GM19372 (cell line): ENCODE results near the gene MAPK13.
"Not testable (repeated sequence)": the region's sequence is repeated elsewhere in the genome, so short reads cannot be mapped to it uniquely, and the experiment has no call there.

Experiments
- ATAC-seq: cut with Tn5 transposase; IDR thresholded peaks from one replicate; pipeline ENCODE4 v1.9.1; 2021; ENCODE audit warnings: mild to moderate bottlenecking, low read depth, moderate library complexity; ENCODE audit not compliant: unreplicated experiment

MAPK13 gene

DNA sequence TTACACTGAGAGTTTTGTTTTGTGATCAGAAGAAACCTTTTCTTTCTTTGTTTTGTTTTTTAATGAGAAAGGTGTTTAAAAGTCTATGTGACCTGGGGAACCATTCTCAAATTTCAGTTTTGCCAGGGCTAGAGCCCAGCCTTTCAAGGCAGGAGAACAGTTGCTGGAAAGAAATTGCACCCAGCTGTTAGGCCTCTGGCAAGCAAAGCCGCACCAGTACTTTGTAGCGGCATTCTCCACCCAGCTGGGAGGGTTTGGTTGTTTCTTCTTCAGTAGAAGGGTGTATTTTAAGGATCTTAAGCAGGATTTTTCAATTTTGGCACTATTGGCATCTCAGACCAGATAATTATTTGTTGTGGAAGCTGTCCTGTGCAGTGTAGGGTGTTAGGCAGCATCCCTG lies 16.6 kb upstream of the MAPK13 start:
- no peak for ATAC-seq

DNA sequence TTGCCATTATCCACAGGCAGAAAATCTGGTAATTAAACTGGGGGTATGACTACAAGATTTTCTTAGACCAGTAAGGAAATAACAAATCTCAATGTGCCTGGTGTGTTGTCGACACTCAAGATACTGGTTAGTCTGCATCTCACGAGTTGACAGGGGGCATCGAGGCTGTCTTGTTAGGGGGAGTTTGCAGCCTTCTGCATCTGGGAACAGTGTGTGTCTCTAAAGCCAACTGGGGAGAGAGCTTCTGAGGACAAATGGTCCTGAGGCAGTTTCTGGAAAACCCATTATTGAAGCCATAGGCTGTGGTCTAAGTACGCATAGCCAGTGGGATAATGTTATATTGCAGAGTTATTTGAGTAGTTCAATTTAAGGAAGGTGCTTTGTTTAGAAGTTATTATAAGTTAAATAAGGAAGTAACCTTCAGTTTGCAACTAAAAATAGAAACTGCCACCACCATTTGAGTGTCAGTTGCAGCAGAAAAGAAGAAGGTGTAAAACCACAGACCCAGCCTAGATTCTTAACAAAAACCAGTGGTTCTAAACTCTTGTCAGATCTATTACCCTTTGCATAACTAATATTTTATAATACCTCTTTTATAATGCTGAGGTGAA lies 15.4 kb upstream of the MAPK13 start:
- ATAC-seq, result no peak

DNA sequence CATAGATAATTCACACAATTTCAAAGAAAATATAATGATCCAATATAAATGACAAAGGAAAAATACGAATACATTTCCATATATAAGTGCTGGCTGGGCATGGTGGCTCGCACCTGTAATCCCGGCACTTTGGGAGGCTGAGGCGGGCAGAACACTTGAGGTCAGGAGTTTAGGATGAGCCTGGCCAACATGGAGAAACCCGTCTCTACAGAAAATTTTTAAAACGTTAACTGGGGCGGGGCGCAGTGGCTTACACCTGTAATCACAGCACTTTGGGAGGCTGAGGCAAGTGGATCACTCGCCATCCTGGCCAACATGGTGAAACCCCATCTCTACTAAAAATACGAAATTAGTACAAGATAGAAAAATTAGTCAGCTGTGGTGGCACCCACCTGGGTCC lies 14.9 kb upstream of the MAPK13 start:
- no peak for ATAC-seq

DNA sequence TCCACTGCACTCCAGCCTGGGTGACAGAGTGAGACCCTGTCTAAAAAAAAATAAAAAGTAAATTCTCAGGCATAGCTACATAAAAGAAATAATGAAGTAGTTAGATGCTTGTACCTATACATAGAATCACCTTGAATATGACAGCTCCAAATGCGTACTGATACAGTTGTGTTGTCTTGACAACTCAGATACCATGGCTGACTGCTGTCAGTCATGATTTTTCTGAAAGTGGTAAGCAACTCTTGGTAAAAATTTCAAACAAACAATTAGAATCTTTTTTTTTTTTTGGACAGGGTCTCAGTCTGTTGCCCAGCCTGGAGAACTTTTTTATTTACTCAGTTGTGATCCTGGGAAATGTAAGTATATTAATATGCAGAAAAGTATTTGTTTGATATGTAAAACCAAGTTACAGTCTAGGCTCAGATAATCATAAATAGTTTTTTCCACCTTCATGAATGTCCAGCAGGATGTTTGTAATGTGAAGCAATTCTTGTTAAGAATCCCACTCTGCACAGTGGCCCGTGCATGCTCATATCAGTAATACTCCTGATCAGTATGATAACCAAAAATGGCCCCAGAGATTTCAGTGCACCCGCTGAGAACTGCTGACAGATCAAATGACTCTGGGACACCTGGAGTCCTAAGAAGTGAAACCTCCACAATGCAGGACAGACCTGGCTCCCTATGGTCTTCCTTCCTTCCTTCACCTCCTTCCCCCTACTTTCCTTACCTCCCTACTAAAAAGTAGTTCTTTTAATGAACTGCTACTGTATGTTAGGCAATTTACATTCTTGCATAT lies 14.0 kb upstream of the MAPK13 start:
- no peak for ATAC-seq

DNA sequence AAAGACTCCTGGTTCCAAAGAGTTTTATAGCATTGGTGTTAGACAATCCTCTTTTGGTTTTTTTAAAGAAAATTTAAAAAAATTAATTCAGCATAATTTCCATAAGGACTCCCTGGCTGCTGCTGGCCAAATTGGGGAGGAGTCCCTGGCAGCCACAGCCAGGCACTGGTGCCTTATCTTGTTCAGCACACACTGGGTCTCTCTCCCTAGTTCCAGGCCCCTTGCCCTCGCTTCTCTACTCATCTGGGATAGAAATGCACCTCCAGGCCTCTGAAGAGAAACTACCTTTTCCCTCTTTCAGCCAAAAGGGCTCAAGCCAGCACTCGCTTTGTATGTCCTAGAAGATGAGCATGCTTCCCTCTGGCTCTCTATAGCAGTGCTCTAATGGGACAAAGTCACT lies 13.4 kb upstream of the MAPK13 start:
- no peak for ATAC-seq

DNA sequence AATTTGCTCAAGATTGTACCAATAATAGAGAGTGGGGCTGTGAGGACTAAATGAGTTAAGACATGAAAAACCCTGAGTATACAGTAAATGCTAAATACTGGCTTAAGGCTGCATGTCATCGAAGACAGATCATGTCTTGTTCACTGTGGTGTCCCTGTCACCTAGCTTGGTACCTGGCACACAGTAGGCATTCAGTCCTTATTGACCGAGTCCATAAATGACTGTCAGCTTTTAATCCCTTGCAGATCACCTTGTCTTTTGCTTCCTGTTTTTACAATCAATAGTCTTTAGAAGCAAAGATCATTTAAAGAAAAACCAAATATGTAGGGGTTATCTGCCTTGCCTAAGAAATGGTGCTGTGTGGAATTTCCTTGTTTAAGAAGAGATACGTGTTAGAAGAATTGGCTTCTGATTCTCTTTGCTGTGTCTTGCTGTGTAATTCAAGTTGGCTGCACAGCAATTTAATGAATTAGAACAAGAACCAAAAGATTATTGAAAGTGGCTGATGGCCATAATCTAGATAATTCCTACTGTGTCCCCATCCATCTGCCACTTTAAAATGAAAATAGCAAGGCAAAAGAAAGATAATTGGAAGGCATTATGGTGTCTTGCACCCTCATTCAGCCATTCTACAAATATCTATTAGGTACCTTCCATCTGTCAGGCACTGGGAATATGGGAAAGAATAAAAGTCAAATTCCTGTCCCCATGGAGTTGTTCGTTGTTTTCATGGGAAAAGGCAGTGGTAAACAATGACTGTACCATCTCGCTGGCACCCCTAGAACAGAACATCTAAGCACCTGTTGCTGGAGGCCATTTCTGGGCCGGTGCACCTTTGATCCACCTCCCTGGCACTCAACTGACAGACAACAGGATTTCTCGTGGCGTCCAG lies 12.4 kb upstream of the MAPK13 start:
- ATAC-seq, result no peak

DNA sequence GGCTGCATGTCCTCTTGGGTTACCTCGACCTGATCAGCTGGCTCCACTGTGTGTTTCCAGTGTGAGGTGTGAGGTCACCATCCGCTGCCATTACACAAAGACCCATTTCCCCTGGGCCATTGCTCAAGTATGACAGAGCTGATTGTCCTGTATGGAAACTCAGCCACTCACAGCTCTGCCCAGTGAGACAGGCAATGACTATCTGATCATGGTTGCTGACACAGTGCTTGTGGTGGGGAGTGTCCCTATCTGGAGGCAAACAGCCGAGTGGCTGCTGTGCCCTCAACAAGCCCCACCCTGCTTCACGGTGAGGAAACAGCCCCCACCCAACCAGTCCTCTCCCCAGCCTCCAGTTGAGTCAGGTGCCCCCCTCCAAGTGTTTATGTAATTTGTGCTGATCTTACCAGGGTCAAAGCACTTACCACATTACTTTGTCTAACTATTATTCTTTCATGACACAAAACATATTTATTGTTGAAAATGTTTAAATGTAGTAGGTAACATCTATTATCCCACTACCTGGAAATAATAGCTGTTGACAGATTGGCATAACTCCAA lies 11.7 kb upstream of the MAPK13 start:
- no peak for ATAC-seq

DNA sequence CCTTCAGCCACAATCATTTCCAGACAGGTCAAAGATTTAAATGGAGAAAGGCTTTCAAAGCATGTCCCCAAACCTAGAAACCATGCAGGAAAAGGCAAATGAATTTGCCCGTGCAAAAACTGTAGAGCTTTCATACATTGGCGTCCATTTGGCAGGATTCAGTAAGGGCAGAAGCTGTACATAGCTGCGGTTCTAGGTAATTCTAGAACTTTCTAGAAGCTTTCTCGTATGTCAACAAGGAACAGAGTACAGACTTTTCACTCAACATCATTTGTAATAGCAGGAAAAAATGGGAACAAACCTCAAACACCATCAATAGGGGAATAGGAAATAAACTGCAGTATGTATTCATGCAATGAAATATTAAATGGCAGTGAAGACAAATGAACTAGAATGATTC lies 11.1 kb upstream of the MAPK13 start:
- no peak for ATAC-seq

DNA sequence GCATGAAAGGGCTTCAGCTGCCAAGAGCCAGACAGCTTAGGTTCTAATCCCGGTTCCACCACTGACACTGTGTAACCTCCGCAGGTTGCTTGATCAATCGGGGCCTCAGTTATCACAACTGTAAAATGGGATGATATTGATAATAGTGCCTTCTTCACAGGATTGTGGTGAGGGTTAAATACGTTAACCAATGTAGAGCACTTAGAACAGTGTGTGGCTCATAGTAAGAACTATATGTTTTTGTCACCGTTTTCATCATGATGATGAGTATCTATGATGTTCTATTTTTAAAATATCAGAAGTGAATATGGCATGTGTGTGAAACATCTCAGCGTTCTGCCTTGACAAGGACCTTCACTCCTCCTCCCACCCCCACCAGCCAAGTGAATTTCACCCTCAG lies 10.3 kb upstream of the MAPK13 start:
- no peak for ATAC-seq

DNA sequence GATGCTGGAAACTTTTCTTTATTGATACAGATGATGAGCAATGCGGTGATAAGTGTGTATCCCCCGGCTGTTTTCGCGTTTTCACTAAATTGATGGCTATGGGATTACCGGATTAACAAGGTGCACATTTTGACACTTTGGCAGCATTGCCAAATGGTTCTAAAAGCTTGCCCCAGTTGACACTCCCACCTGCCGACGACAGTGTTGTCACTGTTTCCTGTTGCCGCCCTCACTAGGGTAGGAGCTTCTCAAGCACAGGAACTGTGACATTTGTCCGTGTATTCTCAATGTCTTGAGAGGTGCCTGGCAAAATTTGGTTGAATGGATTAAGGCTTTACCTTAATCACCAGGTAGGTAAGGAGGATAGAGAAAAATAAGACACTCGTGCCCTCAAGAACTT lies 9.8 kb upstream of the MAPK13 start:
- ATAC-seq, result no peak

DNA sequence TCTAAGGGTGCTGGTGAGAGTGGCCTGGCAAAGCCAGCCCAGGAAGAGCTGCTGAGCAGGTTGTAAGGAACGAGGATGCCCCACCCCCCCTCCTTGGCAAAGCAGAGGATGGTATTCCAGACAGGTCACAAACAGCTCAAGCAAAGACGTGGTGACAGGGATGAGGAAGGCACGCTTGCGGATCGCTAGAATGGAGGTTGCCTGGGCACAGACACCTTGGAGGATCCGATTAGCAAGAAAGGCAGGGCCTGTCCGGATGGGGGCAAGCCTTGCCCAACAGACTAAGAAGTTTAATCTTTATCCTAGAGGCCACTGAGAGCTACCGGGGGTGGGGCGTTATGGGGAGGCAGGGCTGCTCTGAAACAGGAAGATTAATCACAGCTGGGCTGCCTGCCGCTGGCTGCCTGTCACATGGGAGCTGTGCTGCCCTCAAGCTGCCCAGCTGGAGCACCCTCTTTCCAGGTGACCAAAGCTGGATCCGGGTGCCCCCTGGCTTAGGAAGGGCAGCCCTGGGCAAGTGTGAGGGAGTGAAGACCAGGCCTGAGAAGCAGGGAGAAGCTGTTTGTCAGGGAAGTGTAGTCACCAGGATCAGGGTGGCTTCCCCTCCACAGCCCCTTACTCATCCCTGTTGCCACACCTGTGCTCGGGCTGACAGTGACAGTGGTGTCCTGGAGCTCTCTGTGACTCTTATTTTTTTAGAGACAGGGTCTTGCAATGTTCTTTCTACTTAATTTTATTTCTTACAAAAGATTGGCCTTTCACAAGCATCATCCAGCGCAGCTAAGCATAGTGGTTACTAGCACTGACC lies 9.1 kb upstream of the MAPK13 start:
- no peak for ATAC-seq

DNA sequence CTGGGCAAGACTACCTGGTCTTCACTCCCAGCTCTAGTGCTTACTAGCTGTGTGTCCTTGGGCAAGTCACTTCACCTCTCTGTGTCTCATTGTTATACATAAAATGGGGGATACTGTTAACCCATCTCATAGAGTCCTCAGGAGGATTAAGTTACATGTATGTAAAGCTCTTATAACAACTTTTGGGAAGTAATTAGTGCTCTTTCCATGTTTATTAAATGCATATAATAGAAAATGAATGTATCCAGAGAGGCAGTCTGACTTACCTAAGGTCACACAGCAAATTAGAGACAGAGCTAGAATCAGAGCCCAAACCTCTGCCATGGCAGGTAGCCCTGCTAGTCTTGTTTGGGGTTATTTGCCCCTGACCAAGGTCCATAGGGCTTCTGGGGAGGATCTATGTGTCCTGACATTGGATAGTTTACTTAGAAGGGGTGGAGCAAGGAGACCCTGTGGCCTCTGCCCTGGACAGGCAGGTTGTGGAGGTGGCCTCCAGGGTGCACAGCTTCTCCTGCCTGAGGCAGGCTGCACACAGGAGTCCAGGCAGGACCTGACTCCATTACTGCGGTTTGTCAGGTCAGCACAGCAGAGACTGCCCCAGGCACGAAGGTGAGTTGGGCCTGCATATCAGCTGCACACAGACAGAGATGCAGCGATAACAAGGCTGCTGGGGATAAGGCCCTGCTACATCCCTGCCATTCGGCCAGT lies 8.4 kb upstream of the MAPK13 start:
- no peak for ATAC-seq

DNA sequence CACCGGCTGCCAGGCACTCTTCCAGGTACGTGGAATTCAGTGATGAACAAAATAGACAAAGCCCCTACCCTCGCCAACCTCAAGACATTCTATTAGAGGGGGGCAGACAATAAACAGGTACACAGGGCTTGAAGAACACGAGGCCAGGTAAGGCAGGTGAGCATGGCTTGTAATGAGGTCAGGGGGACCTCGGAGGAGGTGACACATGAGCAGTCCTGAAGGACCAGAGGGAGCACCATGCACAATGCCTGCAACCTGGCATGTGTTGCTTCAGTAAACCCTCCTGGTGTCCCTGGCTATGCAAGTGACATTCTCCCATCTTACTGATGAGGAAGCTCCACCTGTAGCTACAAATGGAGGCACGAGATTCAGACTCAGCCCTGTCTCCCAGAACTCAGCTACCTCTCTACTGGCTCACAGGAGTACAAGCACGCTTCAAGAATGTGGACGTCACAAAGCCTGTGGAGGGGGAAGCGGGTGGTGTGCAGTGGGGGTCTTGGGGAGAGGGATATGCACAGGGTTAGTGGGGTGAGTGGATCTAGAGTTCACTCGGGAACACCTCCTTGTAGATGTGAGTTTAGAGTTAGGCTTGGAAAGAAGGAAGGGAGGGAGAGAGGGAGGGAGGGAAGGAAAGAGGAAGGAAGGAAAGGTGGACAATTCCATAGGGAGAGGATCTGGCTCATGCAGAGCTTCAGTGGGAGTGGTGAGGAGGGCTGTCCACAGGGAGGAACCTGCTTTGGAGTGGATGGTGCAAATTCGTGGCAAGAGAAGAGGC lies 7.6 kb upstream of the MAPK13 start:
- no peak for ATAC-seq

DNA sequence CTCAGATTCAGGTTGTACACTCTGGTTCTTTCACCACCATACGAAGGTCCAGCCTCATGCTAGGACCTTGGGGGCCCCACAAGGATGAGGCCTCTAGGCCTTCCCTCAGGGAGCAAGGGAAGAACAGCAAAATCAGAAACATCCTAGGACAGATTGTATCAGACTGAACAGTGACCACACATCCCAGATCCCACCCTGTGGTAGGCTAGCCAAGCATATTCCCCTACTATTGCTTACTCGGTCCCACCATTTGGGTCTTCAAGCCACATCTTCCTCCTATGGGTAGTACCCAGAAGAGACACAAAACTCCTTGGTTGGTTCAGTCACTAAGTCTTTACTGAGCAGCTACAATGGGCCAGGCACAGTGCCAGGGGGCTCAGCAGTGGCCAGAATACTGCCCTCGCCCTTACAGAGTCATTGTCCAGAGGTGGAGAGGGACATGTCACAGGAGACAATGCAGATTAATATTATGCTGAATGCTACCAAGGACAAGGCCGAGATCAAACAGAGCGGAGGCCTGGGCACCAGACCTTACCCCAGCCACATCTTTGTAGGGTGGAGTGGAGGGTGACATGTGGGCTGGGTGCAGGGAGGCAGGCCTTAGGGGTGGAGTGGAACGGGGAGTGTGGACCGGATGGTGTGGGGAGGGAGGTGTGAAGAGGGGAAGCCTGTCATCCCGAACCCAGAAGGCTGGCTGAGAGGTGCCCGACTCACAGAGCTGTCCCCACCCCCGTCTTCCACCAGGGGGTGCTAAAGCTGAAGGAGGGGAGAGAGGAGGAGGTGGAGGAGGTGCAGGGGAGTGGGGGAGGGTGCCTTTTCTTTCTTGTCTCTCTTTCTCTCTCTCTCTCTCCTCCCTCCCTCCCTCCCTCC lies 6.8 kb upstream of the MAPK13 start:
- ATAC-seq, result peak; percentile 62

DNA sequence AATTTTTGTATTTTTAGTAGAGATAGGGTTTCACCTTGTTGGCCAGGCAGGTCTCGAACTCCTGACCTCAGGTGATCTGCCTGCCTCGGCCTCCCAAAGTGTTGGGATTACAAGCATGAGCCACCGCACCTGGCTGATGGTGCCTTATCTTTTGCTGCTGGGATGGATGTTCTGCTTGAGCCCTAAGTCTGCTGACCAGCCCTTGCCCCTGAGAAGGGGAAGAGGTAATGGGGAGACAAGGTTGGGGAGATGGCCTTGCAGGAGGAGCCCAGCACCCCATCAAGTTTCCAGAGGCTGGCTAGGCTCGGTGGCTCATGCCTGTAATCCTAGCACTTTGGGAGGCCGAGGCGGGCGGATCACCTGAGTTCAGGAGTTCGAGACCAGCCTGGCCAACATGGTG lies 6.0 kb upstream of the MAPK13 start:
- ATAC-seq, result not testable (repeated sequence)

DNA sequence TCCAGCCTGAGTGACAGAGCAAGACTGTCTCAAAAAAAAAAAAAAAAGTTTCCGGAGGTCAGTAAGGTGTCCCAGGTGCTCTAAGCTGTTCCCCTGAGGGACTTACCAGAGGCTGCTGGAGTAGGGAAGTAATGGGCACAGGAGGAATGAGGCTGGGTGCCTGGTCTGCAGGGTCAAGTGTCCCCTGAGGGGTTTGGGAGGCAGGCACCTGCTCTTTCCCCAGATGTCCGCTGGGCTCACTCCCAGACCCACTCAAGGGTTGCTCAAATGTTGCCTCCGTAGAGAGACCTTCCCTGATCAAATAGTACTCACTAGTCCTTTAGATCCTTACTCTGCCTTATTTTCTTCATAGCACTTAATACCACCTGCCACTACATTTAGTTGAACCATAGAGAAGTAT lies 5.4 kb upstream of the MAPK13 start:
- ATAC-seq, result no peak

DNA sequence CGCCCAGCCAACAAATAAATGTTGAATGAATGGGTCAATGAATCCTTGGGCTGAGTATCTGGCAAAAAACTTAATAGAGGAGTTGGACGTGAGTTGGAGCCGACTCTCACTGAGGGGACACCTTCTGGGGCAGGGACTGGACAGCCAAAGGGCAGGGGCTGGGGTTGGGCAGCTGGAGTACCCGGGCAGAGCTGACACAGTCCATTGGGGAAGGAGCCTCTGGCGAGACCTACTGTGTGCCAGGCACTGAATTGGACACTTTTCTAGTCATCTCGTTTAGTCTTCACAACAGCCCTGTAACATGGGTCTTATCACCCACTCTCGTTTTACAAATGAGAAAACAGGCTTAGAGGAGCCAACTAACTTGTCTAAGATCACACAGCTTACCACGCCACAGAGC lies 4.7 kb upstream of the MAPK13 start:
- ATAC-seq, result no peak

DNA sequence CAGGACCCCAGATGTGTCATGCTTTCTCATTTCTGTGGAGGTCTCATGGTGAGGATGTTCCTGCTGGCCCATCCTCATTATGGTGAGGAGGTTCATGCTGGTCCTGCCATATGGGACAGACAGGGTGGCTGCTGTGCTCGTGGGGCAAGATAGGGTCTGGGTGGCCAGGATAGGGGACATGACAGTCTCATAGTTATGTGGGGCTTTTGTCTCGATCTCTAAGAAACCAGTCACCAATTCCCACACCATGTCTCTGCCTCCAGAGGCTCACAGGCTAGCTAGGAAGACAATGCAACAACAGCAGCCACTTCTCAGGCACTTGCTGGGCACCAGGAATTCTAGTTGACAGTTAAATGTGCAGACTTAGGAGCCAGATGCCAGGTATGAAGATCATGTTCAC lies 4.2 kb upstream of the MAPK13 start:
- ATAC-seq, result no peak
